Loucy (cell line): ENCODE results near the gene SIAH2.

Source experiments
- H2AFZ ChIP-seq: fragments of 200-600 bp; sonication (generic); 2 replicates; pipeline ENCODE4 v1.6.0; 2016; ENCODE audit warnings: antibody characterized with exemption, mild to moderate bottlenecking, low read length, moderate library complexity
- H3F3A ChIP-seq: fragments of 200-600 bp; 2 replicates; pipeline ENCODE4 v1.6.0; 2016; ENCODE audit warnings: antibody characterized with exemption, low read depth, mild to moderate bottlenecking
- H3K27me3 ChIP-seq: fragments of 200-600 bp; sonication (generic); 2 replicates; pipeline ENCODE4 v1.6.1; 2014; ENCODE audit warnings: low read length, mild to moderate bottlenecking; ENCODE audit not compliant: insufficient read depth, poor library complexity, severe bottlenecking
- H3K36me3 ChIP-seq: fragments of 200-600 bp; sonication (generic); 2 replicates; pipeline ENCODE4 v1.6.1; 2016; ENCODE audit warnings: low read length; ENCODE audit not compliant: insufficient read depth
- H3K4me1 ChIP-seq: fragments of 200-600 bp; sonication (generic); 2 replicates; pipeline ENCODE4 v1.5.1; 2014; ENCODE audit warnings: low read length, mild to moderate bottlenecking; ENCODE audit not compliant: insufficient read depth, poor library complexity, severe bottlenecking
- H3K4me2 ChIP-seq: fragments of 200-600 bp; sonication (generic); 2 replicates; pipeline ENCODE4 v1.6.0; 2014; ENCODE audit warnings: antibody characterized with exemption, low read length, low read depth, mild to moderate bottlenecking; ENCODE audit not compliant: poor library complexity, severe bottlenecking
- H3K4me3 ChIP-seq: fragments of 200-600 bp; sonication (generic); 2 replicates; pipeline ENCODE4 v1.5.1; 2014; ENCODE audit warnings: low read length, mild to moderate bottlenecking, mixed read lengths; ENCODE audit not compliant: poor library complexity, severe bottlenecking
- H3K79me2 ChIP-seq: fragments of 200-600 bp; sonication (generic); 2 replicates; pipeline ENCODE4 v1.6.1; 2014; ENCODE audit warnings: low read length; ENCODE audit not compliant: insufficient read depth
- H3K9ac ChIP-seq: fragments of 200-600 bp; sonication (generic); 2 replicates; pipeline ENCODE4 v1.6.0; 2014; ENCODE audit warnings: mild to moderate bottlenecking, low read depth, low read length, moderate library complexity; ENCODE audit not compliant: poor library complexity, severe bottlenecking
- H3K9me2 ChIP-seq: fragments of 200-600 bp; sonication (generic); replicated peaks from 2 replicates; pipeline ENCODE4 v1.6.1; 2016; ENCODE audit warnings: low read depth, low read length, mixed read lengths
- H3K9me3 ChIP-seq: fragments of 200-600 bp; sonication (generic); 2 replicates; pipeline ENCODE4 v1.6.1; 2014; ENCODE audit warnings: mild to moderate bottlenecking, antibody characterized with exemption, low read length, low read depth; ENCODE audit not compliant: insufficient read depth
- H4K20me1 ChIP-seq: fragments of 200-600 bp; sonication (generic); 2 replicates; pipeline ENCODE4 v1.6.0; 2014; ENCODE audit warnings: antibody characterized with exemption, low read length, mild to moderate bottlenecking; ENCODE audit not compliant: insufficient read depth, poor library complexity, severe bottlenecking
- CTCF ChIP-seq: fragments of 200-600 bp; sonication (generic); conservative IDR thresholded peaks from 2 replicates; pipeline ENCODE4 v1.5.1; 2014; ENCODE audit warnings: mild to moderate bottlenecking, antibody characterized with exemption, low read length
- EZH2phosphoT487 ChIP-seq: fragments of 200-600 bp; IDR thresholded peaks from 2 replicates; pipeline ENCODE4 v1.6.1; 2018; ENCODE audit warnings: antibody characterized with exemption, mild to moderate bottlenecking, moderate library complexity, borderline replicate concordance

SIAH2 gene

GRCh38 chr3:150783316-150783715, 20.3 kb upstream of the SIAH2 start:
- no peaks in the 10 kb centered on the region for H3F3A ChIP-seq
- H3K36me3 ChIP-seq = no peaks in the 10 kb centered on the region
- H3K9ac ChIP-seq = no peak overlapping the region
- H3K27me3 ChIP-seq = no peaks in the 10 kb centered on the region
- no peaks in the 10 kb centered on the region for H4K20me1 ChIP-seq
- TF ChIP-seq EZH2phosphoT487 (no peak), CTCF (no peak)
- H3K4me3 ChIP-seq = no peak overlapping the region
- H2AFZ ChIP-seq = no peak overlapping the region
- no peaks in the 10 kb centered on the region for H3K79me2 ChIP-seq
- H3K4me1 ChIP-seq = no peaks in the 10 kb centered on the region
- H3K9me2 ChIP-seq = no peaks in the 10 kb centered on the region
- no peaks in the 10 kb centered on the region for H3K9me3 ChIP-seq
- H3K4me2 ChIP-seq = no peak overlapping the region

- Histone ChIP-seq H3K9me3 (no peaks in the 10 kb centered on the region), H2AFZ (no peak overlapping the region), H3F3A (no peaks in the 10 kb centered on the region), H3K27me3 (no peaks in the 10 kb centered on the region), H3K4me2 (no peak overlapping the region), H3K9ac (no peak overlapping the region), H3K36me3 (no peaks in the 10 kb centered on the region), H4K20me1 (no peaks in the 10 kb centered on the region), H3K9me2 (no peaks in the 10 kb centered on the region), H3K79me2 (no peaks in the 10 kb centered on the region), H3K4me3 (no peak overlapping the region), H3K4me1 (no peaks in the 10 kb centered on the region)
- TF ChIP-seq CTCF (no peak), EZH2phosphoT487 (no peak)
Measured at GRCh38 chr3:150779402-150779858, 16.5 kb upstream of the SIAH2 start.

- no peak for TF ChIP-seq EZH2phosphoT487
- TF ChIP-seq CTCF = no peak
- Histone ChIP-seq H3K9ac (no peak overlapping the region), H3K4me3 (no peak overlapping the region), H4K20me1 (no peaks in the 10 kb centered on the region), H3K79me2 (no peaks in the 10 kb centered on the region), H3K9me2 (no peaks in the 10 kb centered on the region), H3K27me3 (no peaks in the 10 kb centered on the region), H3F3A (no peaks in the 10 kb centered on the region), H3K36me3 (no peaks in the 10 kb centered on the region), H3K4me2 (no peak overlapping the region), H2AFZ (no peak overlapping the region), H3K4me1 (no peaks in the 10 kb centered on the region), H3K9me3 (no peaks in the 10 kb centered on the region)
Measured at GRCh38 chr3:150778793-150779401, 15.9 kb upstream of the SIAH2 start.
